H1 (cell line): ENCODE data around the gene RAET1G. TPM values are rescaled to one million over a fixed set of nuclear protein-coding genes. Genes with fewer than 3 reads are reported as not detected.
A peak's percentile ranks its signal among the peaks of the same experiment; 100 is the strongest.

Experiments used
- CTCF ChIA-PET: fragments of 300-600 bp; sonication (Branson Sonifier 250); formaldehyde crosslinking; loops from one replicate; lab custom pipeline; 2021; ENCODE audit not compliant: partially characterized antibody; lab: Charles Lee
- POLR2A ChIA-PET: fragments of 300-600 bp; sonication (Branson Sonifier 250); formaldehyde crosslinking; loops from one replicate; lab custom pipeline; 2021; ENCODE audit warnings: inconsistent platforms; ENCODE audit not compliant: partially characterized antibody; lab: Charles Lee
- DNase-seq, 2 experiments: peaks; one replicate each; pipeline versions ENCODE4 v3.0.0 to v3.0.0-alpha.2; 2010 to 2022; ENCODE audit warnings: low spot score in 2 of 2, low read depth in 1 of 2, mixed read lengths in 1 of 2
- FAIRE-seq: peaks from 2 replicates; lab custom pipeline; 2011; peaks lifted over from hg19 to GRCh38; lab: Jason Lieb, UNC
- H2AFZ ChIP-seq: 2 replicates; pipeline ENCODE4 v1.8.1; 2012; ENCODE audit warnings: low read length, inconsistent platforms
- H2AK5ac ChIP-seq: 2 replicates; pipeline ENCODE4 v1.6.1; 2013; ENCODE audit warnings: low read depth, low read length
- H2BK120ac ChIP-seq: replicated peaks from 2 replicates; pipeline ENCODE3; 2013; ENCODE audit warnings: low read depth, low read length, inconsistent platforms
- H2BK12ac ChIP-seq: 2 replicates; pipeline ENCODE4 v1.6.1; 2013; ENCODE audit warnings: low read depth, low read length
- H2BK15ac ChIP-seq: 2 replicates; pipeline ENCODE4 v1.6.1; 2013; ENCODE audit warnings: low read length
- H2BK20ac ChIP-seq: 2 replicates; pipeline ENCODE4 v1.6.1; 2013; ENCODE audit warnings: low read length
- H2BK5ac ChIP-seq: 2 replicates; pipeline ENCODE4 v1.6.1; 2013; ENCODE audit warnings: low read depth, low read length
- H3K14ac ChIP-seq: 2 replicates; pipeline ENCODE4 v1.6.1; 2013; ENCODE audit warnings: inconsistent platforms; ENCODE audit not compliant: insufficient read length
- H3K18ac ChIP-seq: 2 replicates; pipeline ENCODE4 v1.6.1; 2013; ENCODE audit warnings: low read length; ENCODE audit errors: extremely low read depth
- H3K23ac ChIP-seq: 2 replicates; pipeline ENCODE4 v1.6.1; 2013; ENCODE audit warnings: inconsistent platforms; ENCODE audit not compliant: insufficient read length
- H3K23me2 ChIP-seq: 2 replicates; pipeline ENCODE4 v1.6.1; 2013; ENCODE audit warnings: low read depth, low read length
- H3K27ac ChIP-seq: 2 replicates; pipeline ENCODE4 v1.6.1; 2011; ENCODE audit warnings: low read depth, low read length, inconsistent platforms
- H3K27me3 ChIP-seq, 4 experiments: replicated peaks in 1 of 4; 1 replicate in 1 of 4; 2 replicates in 3 of 4; pipeline versions ENCODE4 v1.6.1 to v1.8.1; 2011 to 2013; ENCODE audit warnings: low read length in 3 of 4, mild to moderate bottlenecking in 3 of 4, inconsistent platforms in 2 of 4, mixed read lengths in 2 of 4, moderate library complexity in 1 of 4; ENCODE audit not compliant: control insufficient read depth in 3 of 4, insufficient read depth in 3 of 4; ENCODE audit errors: extremely low read depth in 1 of 4
- H3K36me3 ChIP-seq, 4 experiments: 2 replicates each; pipeline versions ENCODE4 v1.6.1 to v1.8.1; 2011 to 2013; ENCODE audit warnings: mild to moderate bottlenecking in 4 of 4, low read length in 3 of 4, moderate library complexity in 2 of 4, control low read depth in 1 of 4, inconsistent platforms in 1 of 4; ENCODE audit not compliant: insufficient read depth in 4 of 4, control insufficient read depth in 2 of 4
- H3K4ac ChIP-seq: replicated peaks from 2 replicates; pipeline ENCODE3; 2013; ENCODE audit warnings: low read length, low read depth, mixed read lengths, inconsistent platforms; ENCODE audit not compliant: insufficient read length
- H3K4me1 ChIP-seq, 4 experiments: replicated peaks in 1 of 4; 1 replicate in 1 of 4; 2 replicates in 3 of 4; pipeline versions ENCODE4 v1.6.1 to v1.8.1; 2011 to 2013; ENCODE audit warnings: low read length in 3 of 4, inconsistent platforms in 2 of 4, mixed read lengths in 1 of 4; ENCODE audit not compliant: insufficient read depth in 4 of 4, control insufficient read depth in 3 of 4
- H3K4me2 ChIP-seq, 2 experiments: 2 replicates each; pipeline versions ENCODE4 v1.6.1 to v1.8.1; 2011 to 2013; ENCODE audit warnings: low read depth in 2 of 2, low read length in 2 of 2, control low read depth in 1 of 2, inconsistent platforms in 1 of 2, mild to moderate bottlenecking in 1 of 2; ENCODE audit not compliant: insufficient read depth in 1 of 2
- H3K4me3 ChIP-seq, 4 experiments: fragments of 200-600, 300-600 bp in 1 of 4; sonication (generic), shearing (Covaris generic), sonication (Bioruptor Twin) in 1 of 4; 2 replicates each; pipeline versions ENCODE4 v1.5.1 to v1.8.1; 2011 to 2016; ENCODE audit warnings: low read length in 4 of 4, low read depth in 3 of 4, control low read depth in 2 of 4, inconsistent platforms in 2 of 4, mild to moderate bottlenecking in 2 of 4, mixed read lengths in 1 of 4, moderate library complexity in 1 of 4; ENCODE audit not compliant: insufficient read depth in 2 of 4; ENCODE audit errors: extremely low read depth in 1 of 4
- H3K56ac ChIP-seq: replicated peaks from 2 replicates; pipeline ENCODE3; 2013; ENCODE audit warnings: low read depth, mild to moderate bottlenecking, mixed read lengths, low read length, inconsistent platforms; ENCODE audit not compliant: insufficient read length
- H3K79me1 ChIP-seq: 2 replicates; pipeline ENCODE4 v1.6.1; 2013; ENCODE audit warnings: low read depth, low read length, control low read depth
- H3K79me2 ChIP-seq, 2 experiments: 2 replicates each; pipeline versions ENCODE4 v1.6.1 to v1.8.1; 2012 to 2013; ENCODE audit warnings: low read length in 2 of 2, mild to moderate bottlenecking in 2 of 2, inconsistent platforms in 1 of 2; ENCODE audit not compliant: insufficient read depth in 2 of 2, control insufficient read depth in 1 of 2
- H3K9ac ChIP-seq, 4 experiments: replicated peaks in 1 of 4; 1 replicate in 1 of 4; 2 replicates in 3 of 4; pipeline versions ENCODE4 v1.6.1 to v1.8.1; 2011 to 2013; ENCODE audit warnings: low read depth in 3 of 4, low read length in 3 of 4, control low read depth in 2 of 4, mild to moderate bottlenecking in 2 of 4, moderate library complexity in 2 of 4, inconsistent platforms in 1 of 4; ENCODE audit errors: extremely low read depth in 1 of 4
- H3K9me3 ChIP-seq, 2 experiments: 2 replicates each; pipeline versions ENCODE4 v1.6.1 to v1.8.1; 2012 to 2013; ENCODE audit warnings: mild to moderate bottlenecking in 2 of 2, moderate library complexity in 2 of 2, control low read depth in 1 of 2, inconsistent platforms in 1 of 2, low read depth in 1 of 2, low read length in 1 of 2, mixed read lengths in 1 of 2; ENCODE audit not compliant: insufficient read depth in 2 of 2
- H4K20me1 ChIP-seq, 2 experiments: replicated peaks in 1 of 2; 2 replicates each; pipeline versions ENCODE3 to v1.8.1; 2011 to 2013; ENCODE audit warnings: inconsistent platforms in 2 of 2, low read length in 2 of 2, mild to moderate bottlenecking in 1 of 2; ENCODE audit not compliant: insufficient read depth in 2 of 2, control insufficient read depth in 1 of 2
- H4K5ac ChIP-seq: 2 replicates; pipeline ENCODE4 v1.6.1; 2013; ENCODE audit warnings: low read length, low read depth, mixed read lengths, inconsistent platforms; ENCODE audit not compliant: insufficient read length
- H4K8ac ChIP-seq: 2 replicates; pipeline ENCODE4 v1.8.0; 2013; ENCODE audit warnings: mild to moderate bottlenecking, moderate library complexity, low read length, inconsistent platforms; ENCODE audit not compliant: insufficient read depth; ENCODE audit errors: extremely low read depth
- H4K91ac ChIP-seq: replicated peaks from 2 replicates; pipeline ENCODE3; 2013; ENCODE audit warnings: low read length, mixed read lengths, inconsistent platforms; ENCODE audit not compliant: insufficient read length
- ASH2L ChIP-seq: fragments of 200-600, 300-600 bp; sonication (generic); IDR thresholded peaks from one replicate; pipeline ENCODE4 v1.7.1; 2017; ENCODE audit warnings: low read length
- CREB1 ChIP-seq: IDR thresholded peaks from 2 replicates; pipeline ENCODE4 v1.6.1; 2012; ENCODE audit warnings: inconsistent platforms
- CTBP2 ChIP-seq: IDR thresholded peaks from 2 replicates; pipeline ENCODE4 v1.7.0; 2011; ENCODE audit warnings: borderline replicate concordance, mild to moderate bottlenecking, moderate library complexity, mixed read lengths, low read length; ENCODE audit not compliant: insufficient read depth, insufficient read length
- FOSL1 ChIP-seq: IDR thresholded peaks from 2 replicates; pipeline ENCODE4 v1.6.1; 2011; ENCODE audit warnings: mild to moderate bottlenecking, low read depth, low read length, moderate library complexity; ENCODE audit not compliant: insufficient read depth
- JUND ChIP-seq: IDR thresholded peaks from 2 replicates; pipeline ENCODE4 v1.6.1; 2011; ENCODE audit warnings: mild to moderate bottlenecking, improper control_type of control experiment, low read length
- KDM1A ChIP-seq: fragments of 200-600, 300-600 bp; sonication (generic); IDR thresholded peaks from 2 replicates; pipeline ENCODE4 v1.7.1; 2016; ENCODE audit warnings: mild to moderate bottlenecking, low read length, borderline replicate concordance
- MAFK ChIP-seq: IDR thresholded peaks from 2 replicates; pipeline ENCODE4 v1.6.1; 2012; ENCODE audit warnings: low read depth, mild to moderate bottlenecking, improper control_type of control experiment, low read length
- RBBP5 ChIP-seq: IDR thresholded peaks from 2 replicates; pipeline ENCODE4 v1.7.1; 2012; ENCODE audit warnings: low read depth, mild to moderate bottlenecking, inconsistent platforms, low read length, moderate library complexity, borderline replicate concordance
- SP1 ChIP-seq: IDR thresholded peaks from 2 replicates; pipeline ENCODE4 v1.6.1; 2011; ENCODE audit warnings: low read depth, low read length
- SP2 ChIP-seq: IDR thresholded peaks from 2 replicates; pipeline ENCODE4 v1.6.1; 2012; ENCODE audit warnings: mild to moderate bottlenecking, low read length, inconsistent platforms
- SUZ12 ChIP-seq: fragments of 200-600 bp; sonication (generic); IDR thresholded peaks from 2 replicates; pipeline ENCODE4 v1.6.1; 2012; ENCODE audit warnings: mild to moderate bottlenecking, inconsistent platforms, low read length, moderate library complexity, mixed read lengths
- TAF1 ChIP-seq: IDR thresholded peaks from 2 replicates; pipeline ENCODE4 v1.6.1; 2011; ENCODE audit warnings: mild to moderate bottlenecking, low read depth, low read length
- WGBS, 2 experiments: shearing (Covaris generic) in 1 of 2; methylation state at CpG; one replicate each; pipeline versions ENCODE4 v1.1.6 to v1.1.7; 2013 to 2015; ENCODE audit warnings: low lambda C conversion rate in 2 of 2, mixed read lengths in 2 of 2, inconsistent platforms in 1 of 2, low coverage in 1 of 2, missing lambda C conversion rate in 1 of 2; ENCODE audit not compliant: insufficient replicate concordance in 2 of 2, insufficient coverage in 1 of 2, insufficient read length in 1 of 2; ENCODE audit errors: extremely low coverage in 1 of 2, missing lambda C conversion rate in 1 of 2; 5-methylcytosine and 5-hydroxymethylcytosine counted together
- polyA plus RNA-seq, 7 experiments: library from polyadenylated mRNA; depleted of rRNA in 3 of 7; stranded (reverse) in 5 of 7; unstranded in 2 of 7; fragments of >200 nt in 5 of 7; fragments of 200-250 nt in 2 of 7; gene quantifications; 1 replicate in 5 of 7; 2 replicates in 1 of 7; 4 replicates in 1 of 7; pipeline versions ENCODE4 v1.2.1 to v1.2.3, GENCODE V29; 2011 to 2013; ENCODE audit warnings: missing spikeins in 2 of 7, mixed read lengths in 2 of 7
- total RNA-seq: library from RNA; stranded (reverse); fragmentation: NEBNext Ultra II Directional; extraction: Animal tissue kit (Norgen Biotek cat#: 25700); gene quantifications from 2 replicates; pipeline ENCODE4 v1.2.1, GENCODE V29; 2021

RAET1G gene
- total and polyA plus RNA-seq, 2 of the 8 experiments (the other 6 are each of a cell fraction or from before 2014, with no cell fraction given): 0.08 TPM; not detected in 1

- Histone ChIP-seq H3K36me3 (peaks cover 0 to 4% (median 0%) of the 10 kb centered on the region in 4 experiments; a peak in 1 of 8 replicates), H3K4me3 (peak overlapping the region; percentile 14 to 56 (median 42); a peak in 7 of 8 replicates), H3K4me1 (peaks cover 0 to 6% (median 3%) of the 10 kb centered on the region in 4 experiments; a peak in 5 of 7 replicates), H3K4ac (no peak overlapping the region), H4K5ac (no peak overlapping the region), H3K18ac (no peak overlapping the region; the same call in 1 of the 2 replicates), H4K8ac (no peak overlapping the region), H3K23ac (no peak overlapping the region), H2BK120ac (no peak overlapping the region), H2BK12ac (no peak overlapping the region), H3K79me2 (no peaks in the 10 kb centered on the region), H3K9me3 (no peaks in the 10 kb centered on the region), H3K27me3 (peaks cover 72 to 94% (median 90%) of the 10 kb centered on the region in 4 experiments), H3K14ac (no peak overlapping the region), H3K4me2 (peak overlapping the region; percentile 58 to 71), H2AFZ (no peak overlapping the region; the same call in 1 of the 2 replicates), H2BK20ac (no peak overlapping the region), H2BK15ac (no peak overlapping the region), H4K20me1 (peaks cover 6 to 12% of the 10 kb centered on the region in 2 experiments), H3K56ac (no peak overlapping the region), H3K23me2 (peaks cover 15% of the 10 kb centered on the region; the same call in 1 of the 2 replicates), H3K79me1 (no peaks in the 10 kb centered on the region), H2AK5ac (no peak overlapping the region), H4K91ac (no peak overlapping the region), H3K9ac (no peak overlapping the region), H2BK5ac (no peak overlapping the region), H3K27ac (no peak overlapping the region)
- peak in 1 of 2 experiments; percentile 57 for DNase-seq
- POLR2A ChIA-PET: interaction anchor here (1.2 kb wide), 1 partner anchor 54 kb away, joined by 4 read pairs; no protein-coding TSS in a partner anchor
- FAIRE-seq: no peak
- WGBS, 2 experiments: 5% methylated on average over 58 of the region's 58 CpGs; no CpG with 5 or more reads in 1 of the 2 experiments
- CTCF ChIA-PET: interaction anchor here (0.8 kb wide), 1 partner anchor 98 kb away, joined by 3 read pairs; no protein-coding TSS in a partner anchor
- TF ChIP-seq TAF1: no peak
- no peak for TF ChIP-seq FOSL1
- no peak for TF ChIP-seq CREB1
- TF ChIP-seq MAFK: no peak
- TF ChIP-seq CTBP2: no peak
- no peak for TF ChIP-seq ASH2L
- peak; percentile 96 for TF ChIP-seq SUZ12
- no peak for TF ChIP-seq KDM1A
- no peak for TF ChIP-seq SP2
- no peak for TF ChIP-seq JUND
- no peak for TF ChIP-seq RBBP5
- TF ChIP-seq SP1: no peak
Measured at GRCh38 chr6:149938571-149939355, 15.8 kb upstream of the RAET1G start.
